HepG2 (cell line): ENCODE results near the gene CMIP. TPM values are rescaled to one million over a fixed set of nuclear protein-coding genes. Genes with fewer than 3 reads are reported as not detected.
A peak's percentile ranks its signal among the peaks of the same experiment; 100 is the strongest.

Experiments used
- GATAD2A ChIP-seq: IDR thresholded peaks from 2 replicates; pipeline ENCODE4 v1.6.1; 2016
- HNRNPUL1 ChIP-seq: fragments of 200-400 bp; formaldehyde crosslinking; IDR thresholded peaks from 2 replicates; pipeline ENCODE4 v1.6.1; 2017; ENCODE audit warnings: low read depth, mild to moderate bottlenecking, low read length, moderate library complexity
- JUN ChIP-seq: sonication (generic); formaldehyde crosslinking; IDR thresholded peaks from 2 replicates; pipeline ENCODE4 v1.4.0; 2020; ENCODE audit warnings: mild to moderate bottlenecking, missing genetic modification reagents
- KAT8 ChIP-seq: IDR thresholded peaks from 2 replicates; pipeline ENCODE4 v1.6.1; 2016; ENCODE audit warnings: missing genetic modification reagents, missing compliant biosample characterization
- PAX8 ChIP-seq: sonication (generic); formaldehyde crosslinking; IDR thresholded peaks from 2 replicates; pipeline ENCODE4 v1.8.0; 2022; ENCODE audit warnings: mild to moderate bottlenecking, missing genetic modification reagents, borderline replicate concordance
- PHB2 ChIP-seq: fragments of 450-650 bp; IDR thresholded peaks from 2 replicates; pipeline ENCODE4 v1.6.1; 2018; ENCODE audit not compliant: partially characterized antibody
- PPARG ChIP-seq: conservative IDR thresholded peaks from 2 replicates; pipeline ENCODE4 v1.6.1; 2016; ENCODE audit warnings: missing biosample characterization, missing genetic modification reagents
- RBM39 ChIP-seq: fragments of 200-400 bp; formaldehyde crosslinking; IDR thresholded peaks from one replicate; pipeline ENCODE4 v1.6.1; 2018; ENCODE audit warnings: antibody characterized with exemption, mild to moderate bottlenecking, low read depth, low read length; ENCODE audit not compliant: poor library complexity, severe bottlenecking
- REL ChIP-seq: sonication (generic); formaldehyde crosslinking; conservative IDR thresholded peaks from 2 replicates; pipeline ENCODE4 v1.8.0; 2022; ENCODE audit warnings: mild to moderate bottlenecking, missing genetic modification reagents, moderate library complexity
- THAP11 ChIP-seq: IDR thresholded peaks from 2 replicates; pipeline ENCODE4 v1.6.1; 2016; ENCODE audit warnings: missing biosample characterization, missing genetic modification reagents
- ZMYM2 ChIP-seq: sonication (generic); formaldehyde crosslinking; IDR thresholded peaks from 2 replicates; pipeline ENCODE4 v1.8.0; 2022; ENCODE audit warnings: mild to moderate bottlenecking, missing genetic modification reagents
- ZMYM3 ChIP-seq: sonication (generic); formaldehyde crosslinking; IDR thresholded peaks from 2 replicates; pipeline ENCODE4 v1.5.1; 2020; ENCODE audit warnings: mild to moderate bottlenecking, missing genetic modification reagents
- ZNF251 ChIP-seq: sonication (generic); formaldehyde crosslinking; IDR thresholded peaks from 2 replicates; pipeline ENCODE4 v1.9.0; 2021; ENCODE audit warnings: mild to moderate bottlenecking, missing genetic modification reagents
- ZNF264 ChIP-seq: sonication (generic); formaldehyde crosslinking; IDR thresholded peaks from 2 replicates; pipeline ENCODE4 v1.4.0; 2020; ENCODE audit warnings: missing genetic modification reagents
- ZNF317 ChIP-seq: sonication (generic); formaldehyde crosslinking; IDR thresholded peaks from 2 replicates; pipeline ENCODE4 v1.5.0; 2020; ENCODE audit warnings: mild to moderate bottlenecking, missing genetic modification reagents
- ZNF530 ChIP-seq: sonication (generic); formaldehyde crosslinking; IDR thresholded peaks from 2 replicates; pipeline ENCODE4 v1.5.0; 2020; ENCODE audit warnings: low read depth, mild to moderate bottlenecking, missing genetic modification reagents
- ZNF839 ChIP-seq: sonication (generic); formaldehyde crosslinking; IDR thresholded peaks from 2 replicates; pipeline ENCODE4 v1.4.0; 2020; ENCODE audit warnings: missing genetic modification reagents, mild to moderate bottlenecking, borderline replicate concordance
- polyA plus RNA-seq, 8 experiments: library from polyadenylated mRNA; depleted of rRNA in 3 of 8; stranded (reverse) in 7 of 8; unstranded in 1 of 8; fragments of >200 nt; fragmentation: Illumina TruSeq in 4 of 8; extraction: Trizol in 4 of 8; gene quantifications; 2 replicates each; pipeline versions ENCODE4 v1.2.1 to v1.2.3, GENCODE V29; 2011 to 2016; ENCODE audit warnings: low read depth in 4 of 8, missing spikeins in 1 of 8, mixed read lengths in 1 of 8; ENCODE audit not compliant: insufficient read depth in 1 of 8
- total RNA-seq, 5 experiments: library from RNA; depleted of rRNA; stranded (reverse); fragments of >200 nt; fragmentation: Illumina TruSeq; extraction: Trizol; gene quantifications; 2 replicates each; pipeline ENCODE4 v1.2.3, GENCODE V29; 2016; ENCODE audit warnings: low read depth in 1 of 5
- TF ChIP-seq, protein P1 (sequence below): sonication (generic); formaldehyde crosslinking; IDR thresholded peaks from 2 replicates; pipeline ENCODE4 v1.4.0; 2020; ENCODE audit warnings: mild to moderate bottlenecking, missing genetic modification reagents
- TF ChIP-seq, protein P2 (sequence below): sonication (generic); formaldehyde crosslinking; IDR thresholded peaks from 2 replicates; pipeline ENCODE4 v1.5.0; 2020; ENCODE audit warnings: missing genetic modification reagents

Gene CMIP
- total and polyA plus RNA-seq, 2 of the 13 experiments (the other 11 are each of a cell fraction or from before 2014, with no cell fraction given): 10.9 to 18.1 TPM

DNA sequence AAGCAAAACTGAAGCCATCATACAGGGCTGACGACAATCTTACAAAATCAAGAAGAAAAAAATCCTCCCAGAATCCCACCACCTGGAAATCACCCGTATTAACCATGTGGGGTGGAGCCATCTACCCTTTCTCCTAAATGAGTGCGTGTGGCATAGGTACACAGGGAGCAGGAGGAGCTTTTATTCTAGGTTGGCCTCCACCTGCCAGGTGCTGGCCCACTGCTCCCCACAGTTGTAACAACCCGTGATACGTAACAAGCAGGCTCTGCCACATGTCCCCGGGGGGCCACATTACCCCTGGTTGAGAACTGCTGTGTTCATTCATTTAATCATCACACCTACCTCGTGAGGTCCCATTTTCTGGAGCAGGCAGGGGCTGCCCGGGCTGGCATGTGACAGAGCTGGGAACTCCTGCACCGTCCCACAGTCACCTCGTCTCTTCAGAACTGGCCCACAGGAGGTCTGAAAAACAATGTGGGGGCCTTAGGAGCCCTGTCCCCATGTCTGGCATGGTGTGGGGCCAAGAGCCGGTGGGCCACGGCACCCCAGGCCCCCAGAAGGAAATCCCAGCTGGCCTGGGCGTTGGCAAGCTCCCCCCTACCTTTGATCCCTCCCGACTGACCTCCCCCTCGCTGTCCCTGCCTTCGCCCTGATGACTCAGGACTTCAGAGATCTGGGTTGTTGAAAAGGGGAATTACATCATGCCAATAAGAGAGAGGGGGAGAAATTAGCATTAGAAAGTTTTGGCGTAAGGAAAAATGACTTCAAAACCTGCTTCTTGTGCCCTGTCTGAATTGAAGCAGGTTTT, 12.9 kb downstream of the CMIP start (continued):
- TF ChIP-seq, protein P1, sequence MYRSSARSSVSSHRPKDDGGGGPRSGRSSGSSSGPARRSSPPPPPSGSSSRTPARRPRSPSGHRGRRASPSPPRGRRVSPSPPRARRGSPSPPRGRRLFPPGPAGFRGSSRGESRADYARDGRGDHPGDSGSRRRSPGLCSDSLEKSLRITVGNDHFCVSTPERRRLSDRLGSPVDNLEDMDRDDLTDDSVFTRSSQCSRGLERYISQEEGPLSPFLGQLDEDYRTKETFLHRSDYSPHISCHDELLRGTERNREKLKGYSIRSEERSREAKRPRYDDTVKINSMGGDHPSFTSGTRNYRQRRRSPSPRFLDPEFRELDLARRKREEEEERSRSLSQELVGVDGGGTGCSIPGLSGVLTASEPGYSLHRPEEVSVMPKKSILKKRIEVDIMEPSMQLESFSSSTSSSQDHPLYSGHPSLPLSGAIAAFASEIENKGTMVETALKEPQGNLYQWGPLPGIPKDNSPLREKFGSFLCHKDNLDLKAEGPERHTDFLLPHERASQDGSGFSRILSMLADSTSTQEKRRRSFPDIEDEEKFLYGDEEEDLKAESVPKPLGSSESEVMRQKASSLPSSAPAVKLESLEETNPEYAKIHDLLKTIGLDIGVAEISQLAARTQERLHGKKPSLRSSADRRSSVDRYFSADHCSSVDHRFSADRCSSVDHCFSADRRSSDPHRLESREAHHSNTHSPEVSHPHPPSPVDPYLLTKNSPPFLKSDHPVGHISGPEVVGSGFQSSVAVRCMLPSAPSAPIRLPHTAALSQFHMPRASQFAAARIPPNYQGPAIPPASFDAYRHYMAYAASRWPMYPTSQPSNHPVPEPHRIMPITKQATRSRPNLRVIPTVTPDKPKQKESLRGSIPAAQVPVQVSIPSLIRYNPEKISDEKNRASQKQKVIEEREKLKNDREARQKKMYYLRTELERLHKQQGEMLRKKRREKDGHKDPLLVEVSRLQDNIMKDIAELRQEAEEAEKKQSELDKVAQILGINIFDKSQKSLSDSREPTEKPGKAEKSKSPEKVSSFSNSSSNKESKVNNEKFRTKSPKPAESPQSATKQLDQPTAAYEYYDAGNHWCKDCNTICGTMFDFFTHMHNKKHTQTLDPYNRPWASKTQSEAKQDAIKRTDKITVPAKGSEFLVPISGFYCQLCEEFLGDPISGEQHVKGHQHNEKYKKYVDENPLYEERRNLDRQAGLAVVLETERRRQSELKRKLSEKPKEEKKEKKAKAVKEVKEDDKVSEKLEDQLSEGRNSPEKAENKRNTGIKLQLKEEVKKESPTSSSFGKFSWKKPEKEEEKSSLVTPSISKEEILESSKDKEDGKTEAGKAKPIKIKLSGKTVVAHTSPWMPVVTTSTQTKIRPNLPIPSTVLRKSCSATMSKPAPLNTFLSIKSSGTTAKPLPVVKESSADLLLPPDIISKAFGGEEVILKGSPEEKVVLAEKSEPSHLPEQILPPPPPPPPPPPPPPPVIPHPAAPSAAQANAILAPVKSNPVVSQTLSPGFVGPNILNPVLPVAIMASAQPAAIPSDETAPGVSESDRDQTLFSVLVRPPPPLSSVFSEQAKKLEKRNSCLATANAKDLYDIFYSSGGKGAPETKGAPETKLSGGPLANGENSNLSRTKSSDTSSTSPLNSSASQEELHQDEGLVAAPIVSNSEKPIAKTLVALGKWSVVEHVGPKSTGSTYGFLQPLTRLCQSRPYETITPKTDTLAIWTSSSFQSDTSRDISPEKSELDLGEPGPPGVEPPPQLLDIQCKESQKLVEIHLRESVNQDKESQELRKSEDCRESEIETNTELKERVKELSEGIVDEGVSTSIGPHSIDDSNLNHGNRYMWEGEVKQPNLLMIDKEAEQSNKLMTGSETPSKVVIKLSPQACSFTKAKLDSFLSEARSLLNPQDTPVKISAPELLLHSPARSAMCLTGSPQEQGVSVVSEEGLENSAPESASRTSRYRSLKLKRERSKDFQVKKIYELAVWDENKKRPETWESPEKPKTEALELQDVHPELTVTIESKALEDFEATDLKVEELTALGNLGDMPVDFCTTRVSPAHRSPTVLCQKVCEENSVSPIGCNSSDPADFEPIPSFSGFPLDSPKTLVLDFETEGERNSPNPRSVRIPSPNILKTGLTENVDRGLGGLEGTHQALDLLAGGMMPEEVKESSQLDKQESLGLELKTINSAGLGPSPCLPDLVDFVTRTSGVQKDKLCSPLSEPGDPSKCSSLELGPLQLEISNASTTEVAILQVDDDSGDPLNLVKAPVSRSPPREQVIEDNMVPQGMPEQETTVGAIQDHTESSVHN (CRISPR knock-in tag): no peak
- TF ChIP-seq ZMYM2 (0 out of 2 replicates have a peak, but pooled peaks have one; percentile 18), ZNF317 (CRISPR knock-in tag) (0 out of 2 replicates have a peak, but pooled peaks have one; percentile 13), RBM39 (peak; percentile 47), ZMYM3 (CRISPR knock-in tag) (no peak; the same call in 1 of the 2 replicates), REL (0 out of 2 replicates have a peak, but pooled peaks have one; percentile 60), HNRNPUL1 (no peak), GATAD2A (CRISPR knock-in tag) (peak; percentile 92), THAP11 (0 out of 2 replicates have a peak, but pooled peaks have one; percentile 39), PPARG (CRISPR knock-in tag) (peak; percentile 55; the same call in 1 of the 2 replicates), ZNF251 (CRISPR knock-in tag) (no peak), ZNF264 (CRISPR knock-in tag) (peak; percentile 68; the same call in 1 of the 2 replicates), KAT8 (CRISPR knock-in tag) (peak; percentile 65; the same call in 1 of the 2 replicates), ZNF530 (CRISPR knock-in tag) (no peak), PHB2 (no peak), JUN (peak; percentile 82), ZNF839 (CRISPR knock-in tag) (peak; percentile 57; the same call in 1 of the 2 replicates), PAX8 (CRISPR knock-in tag) (no peak)
- TF ChIP-seq, protein P2, sequence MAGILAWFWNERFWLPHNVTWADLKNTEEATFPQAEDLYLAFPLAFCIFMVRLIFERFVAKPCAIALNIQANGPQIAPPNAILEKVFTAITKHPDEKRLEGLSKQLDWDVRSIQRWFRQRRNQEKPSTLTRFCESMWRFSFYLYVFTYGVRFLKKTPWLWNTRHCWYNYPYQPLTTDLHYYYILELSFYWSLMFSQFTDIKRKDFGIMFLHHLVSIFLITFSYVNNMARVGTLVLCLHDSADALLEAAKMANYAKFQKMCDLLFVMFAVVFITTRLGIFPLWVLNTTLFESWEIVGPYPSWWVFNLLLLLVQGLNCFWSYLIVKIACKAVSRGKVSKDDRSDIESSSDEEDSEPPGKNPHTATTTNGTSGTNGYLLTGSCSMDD (CRISPR knock-in tag): no peak
